ENCODE data around the gene RNF213.

The RNF213 gene

DNA sequence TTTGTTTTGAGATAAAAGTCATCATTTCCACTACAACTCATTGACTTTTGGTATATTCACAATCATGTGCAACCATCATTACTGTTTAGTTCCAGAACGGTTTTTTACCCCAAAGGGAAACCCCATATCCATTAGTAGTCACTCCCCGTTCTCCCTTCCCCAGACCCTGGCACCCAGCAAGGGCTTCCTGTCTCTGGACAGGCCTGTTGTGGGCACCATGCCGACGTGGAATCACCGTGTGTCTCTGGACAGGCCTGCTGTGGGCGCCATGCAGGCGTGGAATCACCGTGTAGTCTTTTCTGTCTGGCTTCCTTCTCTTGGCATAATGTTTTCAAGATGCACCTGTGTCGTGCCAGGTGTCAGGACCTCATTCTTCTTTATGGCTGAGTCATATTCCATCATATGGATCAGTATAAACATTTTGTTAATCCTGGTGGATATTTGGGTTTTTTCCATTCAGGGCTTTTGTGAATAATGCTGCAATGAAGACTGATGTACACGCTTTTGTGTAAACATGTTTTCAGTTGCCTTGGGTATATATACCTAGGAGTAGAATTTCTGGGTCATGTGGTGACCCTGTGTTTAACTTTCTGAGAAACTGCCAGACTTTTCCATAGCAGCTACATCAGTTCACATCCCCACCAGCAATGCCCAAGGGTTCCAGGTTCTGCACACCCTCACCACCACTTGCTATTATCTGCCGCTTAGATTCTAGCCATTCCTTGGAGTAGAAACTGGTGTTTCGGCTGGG lies 173.4 kb downstream of the RNF213 start:
- no peak for DNase-seq (ENCODE audit: low spot score)

DNA sequence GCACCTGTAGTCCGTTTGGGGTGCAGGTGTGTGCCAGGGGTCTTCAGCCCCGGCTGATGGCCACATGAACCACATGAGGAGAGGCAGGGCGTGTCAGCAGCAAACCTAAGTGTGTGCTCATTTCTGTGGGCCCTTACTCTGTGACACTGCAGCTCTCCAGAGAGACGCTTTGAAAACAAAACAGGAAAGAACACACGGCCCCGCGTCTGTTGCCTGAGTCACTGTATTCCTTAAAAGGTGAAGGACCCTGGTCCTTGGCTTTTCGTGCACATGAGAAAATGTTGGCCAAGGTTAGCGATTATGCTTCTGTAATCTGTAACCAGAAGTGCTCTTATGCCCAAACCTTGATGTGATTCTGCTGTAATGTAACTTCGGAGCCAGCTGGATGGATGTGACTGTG lies 176.9 kb downstream of the RNF213 start:
- no peak for DNase-seq (ENCODE audit: low spot score)

DNA sequence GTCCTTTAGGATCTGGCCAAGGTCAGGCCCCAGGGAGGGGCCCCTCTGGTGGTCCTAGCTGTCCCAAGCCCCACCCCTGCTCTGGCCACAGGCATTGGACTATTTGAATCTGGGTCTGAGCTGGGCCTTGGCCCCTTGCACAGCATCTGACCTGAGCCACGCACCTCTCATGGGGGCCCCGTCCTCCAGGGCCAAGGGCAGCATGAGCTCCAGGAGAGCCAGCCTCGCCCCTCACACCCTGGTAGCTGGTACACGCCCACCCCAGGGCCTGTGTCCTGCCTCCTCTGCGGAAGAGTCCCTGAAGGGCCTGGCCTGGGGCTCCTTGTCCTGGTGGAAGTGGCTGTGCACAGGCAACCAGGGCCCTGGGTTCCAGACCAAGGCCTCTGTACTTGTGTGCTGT lies 178.2 kb downstream of the RNF213 start:
- no peak for DNase-seq (ENCODE audit: low spot score)

DNA sequence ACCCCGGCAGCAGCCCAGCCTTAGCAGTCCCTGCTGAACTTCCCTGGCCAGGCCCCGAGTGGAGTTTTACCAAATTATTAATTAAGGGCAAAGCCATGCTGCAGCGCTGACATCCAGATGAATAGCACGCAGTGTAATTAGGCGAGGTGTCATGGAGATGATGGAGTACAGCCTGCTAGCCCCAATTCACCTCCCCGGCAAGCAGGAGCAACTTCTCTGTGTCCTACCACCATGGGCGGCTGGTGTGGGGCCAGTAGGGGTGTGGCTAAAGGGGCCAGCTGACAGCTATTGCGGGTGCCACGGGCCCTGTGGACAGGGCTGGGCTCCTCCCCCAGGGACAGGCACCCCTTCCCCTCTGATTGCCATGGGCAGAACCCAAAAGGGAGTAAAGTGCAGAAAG lies 178.8 kb downstream of the RNF213 start:
- no peak for DNase-seq (ENCODE audit: low spot score)

DNA sequence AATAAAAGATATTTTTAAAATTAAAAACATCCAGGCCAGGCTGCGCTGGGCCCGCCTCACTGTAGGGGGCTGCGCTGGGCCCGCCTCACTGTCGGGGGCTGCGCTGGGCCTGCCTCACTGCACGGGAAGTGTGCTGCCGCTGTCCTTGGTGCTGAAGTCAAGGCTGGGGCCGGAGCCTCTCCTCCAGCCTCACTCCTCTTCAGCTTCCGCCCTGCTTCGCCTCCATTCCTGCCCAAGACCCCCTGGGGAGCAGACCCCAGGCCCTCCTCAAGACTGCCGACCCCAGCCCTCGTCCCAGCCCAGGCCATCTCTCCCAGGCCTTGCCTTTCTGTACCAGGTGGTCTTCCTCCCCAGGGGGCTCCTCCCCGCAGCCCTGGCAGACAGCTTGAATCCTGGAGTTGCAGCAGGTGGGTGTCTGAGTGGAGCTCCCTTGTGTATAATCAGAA lies 180.5 kb downstream of the RNF213 start:
- DNase-seq (ENCODE audit: low spot score), result no peak

DNA sequence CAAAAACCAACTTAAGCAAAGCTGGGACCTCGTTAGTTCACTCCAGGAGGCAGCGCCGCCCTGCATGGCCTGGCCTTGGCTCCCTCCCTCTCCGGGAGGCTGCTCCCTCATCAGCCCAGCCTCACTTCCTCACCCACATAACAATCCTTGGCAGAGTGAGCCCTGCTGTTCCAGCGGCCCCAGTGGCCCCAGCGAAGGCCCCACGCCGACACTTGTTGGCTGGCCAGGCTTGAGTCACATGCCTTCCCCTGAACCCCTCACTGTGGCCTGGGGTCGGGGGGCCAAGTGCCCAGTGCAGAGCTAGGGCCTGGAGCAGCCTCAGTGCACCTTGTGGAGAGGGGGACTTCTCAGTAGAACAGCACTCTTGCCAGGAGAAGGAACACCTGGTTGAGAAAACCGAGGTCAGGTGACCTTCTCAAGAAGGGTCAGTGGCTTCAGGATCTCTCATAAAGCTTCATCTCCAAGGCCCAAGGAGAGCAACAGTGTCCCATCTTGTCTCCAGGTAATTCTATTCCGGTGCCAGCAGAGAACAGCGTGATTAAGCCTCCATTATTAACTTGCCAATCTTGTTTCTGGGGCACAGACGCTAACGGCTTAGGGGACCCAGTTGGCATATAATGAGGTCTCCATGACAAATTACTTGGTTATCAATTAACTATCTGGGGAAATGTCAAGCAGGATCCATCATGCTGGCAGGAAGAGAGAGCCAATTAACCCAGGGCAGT lies 181.1 kb downstream of the RNF213 start:
- DNase-seq (ENCODE audit: low spot score), result no peak

DNA sequence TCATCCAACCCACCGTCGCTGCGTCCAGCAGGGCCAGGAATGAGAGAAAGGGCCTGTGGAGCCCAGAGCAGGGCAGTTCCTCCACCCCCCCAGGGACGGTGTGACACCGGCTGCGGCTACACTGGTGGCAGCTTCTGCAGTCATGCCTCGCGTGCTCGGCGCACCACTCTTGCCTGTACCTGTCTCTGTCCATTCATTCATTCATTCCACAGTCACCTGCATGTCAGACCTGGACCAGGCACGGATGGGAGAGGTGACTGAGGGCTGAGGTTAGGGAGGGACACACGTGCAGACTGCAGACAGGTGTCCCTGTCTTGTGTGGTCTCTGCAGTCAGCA lies 181.6 kb downstream of the RNF213 start:
- DNase-seq (ENCODE audit: low spot score), result no peak

DNA sequence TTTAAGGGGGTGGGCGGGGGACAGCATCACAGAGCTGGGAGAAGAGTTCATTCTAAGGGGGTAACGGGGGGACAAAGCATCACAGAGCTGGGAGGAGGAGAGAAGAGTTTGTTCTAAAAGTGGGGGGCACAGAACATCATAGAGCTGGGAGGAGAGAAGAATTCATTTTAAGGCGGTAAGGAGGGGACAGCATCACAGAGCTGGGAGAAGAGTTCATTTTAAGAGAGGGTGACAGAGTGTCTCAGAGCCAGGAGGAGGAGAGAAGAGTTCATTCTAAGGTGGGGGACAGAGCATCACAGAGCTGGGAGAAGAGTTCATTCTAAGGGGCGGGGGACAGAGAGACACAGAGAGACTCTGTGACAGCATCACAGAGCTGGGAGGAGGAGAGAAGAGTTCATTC lies 182.1 kb downstream of the RNF213 start:
- no peak for DNase-seq (ENCODE audit: low spot score)

DNA sequence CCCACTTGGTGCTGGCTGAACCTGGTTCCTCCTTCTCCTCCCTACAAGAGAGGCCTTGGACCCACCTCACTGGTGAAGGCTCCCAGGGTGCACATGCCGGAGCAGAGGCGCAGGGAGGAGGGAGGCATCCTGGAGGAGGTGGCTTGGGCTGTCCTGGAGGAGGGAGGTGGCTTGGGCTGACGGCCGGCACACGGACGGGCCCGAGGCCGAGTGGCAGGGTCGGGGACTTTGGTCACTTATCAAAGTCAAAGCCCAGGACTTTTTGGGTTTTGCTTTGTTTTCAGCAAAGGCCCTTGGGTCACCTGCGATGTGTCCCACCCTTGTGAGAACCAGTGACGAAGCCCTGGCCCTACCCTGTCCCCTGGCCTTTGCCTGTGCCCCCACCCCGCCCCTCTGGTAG lies 182.8 kb downstream of the RNF213 start:
- DNase-seq (ENCODE audit: low spot score), result no peak

DNA sequence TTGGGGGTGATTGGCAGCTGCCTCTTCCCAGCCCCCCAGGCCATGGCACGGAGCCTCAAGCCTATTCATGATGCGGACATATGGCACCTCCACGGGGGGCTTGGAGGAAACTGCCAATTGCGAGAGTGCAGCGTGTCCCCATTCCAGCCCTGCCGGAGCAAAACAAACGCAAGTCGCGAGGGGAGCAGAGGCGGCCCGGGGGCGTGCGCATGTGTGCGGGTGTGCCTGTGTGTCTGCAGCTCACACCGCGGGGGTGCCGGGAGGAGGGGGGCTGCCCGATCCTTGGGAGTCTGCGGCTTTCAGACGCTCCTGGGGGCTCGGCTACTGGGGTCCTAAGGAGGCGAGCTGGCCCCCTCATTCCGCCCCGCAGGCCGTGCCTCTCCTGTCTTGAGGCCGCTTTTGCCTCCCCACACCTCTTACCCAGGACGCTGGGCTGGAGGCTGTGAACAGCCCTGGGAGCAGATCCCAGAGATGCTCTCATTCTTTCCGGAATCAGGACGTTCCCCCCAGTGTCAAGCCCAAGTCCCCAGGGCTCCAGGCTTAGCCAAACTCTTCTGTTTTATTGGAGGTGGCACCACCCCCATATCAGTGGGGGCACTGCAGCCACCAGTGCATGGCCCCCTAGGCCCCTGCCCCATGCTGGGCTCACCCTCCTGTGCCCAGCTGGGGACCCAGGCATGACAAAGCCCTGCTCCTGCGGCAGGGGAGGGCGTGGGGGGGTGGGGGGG lies 183.4 kb downstream of the RNF213 start:
- no peak for DNase-seq (ENCODE audit: low spot score)

DNA sequence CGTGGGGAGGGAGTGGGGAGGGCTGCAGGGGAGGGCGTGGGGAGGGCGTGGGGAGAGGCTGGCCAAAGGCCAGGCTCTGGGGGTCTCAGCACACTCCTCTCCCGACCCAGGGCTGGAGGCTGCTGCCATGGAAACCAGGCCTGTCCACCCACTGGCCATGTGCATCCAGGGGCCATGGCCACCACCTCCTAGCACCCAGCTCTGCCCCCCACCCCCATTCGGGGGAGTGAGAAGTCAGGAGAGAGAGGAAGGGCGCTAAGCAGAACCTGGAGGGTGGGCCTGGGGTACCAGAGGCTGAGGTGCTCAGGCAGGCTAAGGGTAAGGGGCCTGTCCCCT lies 184.0 kb downstream of the RNF213 start:
- no peak for DNase-seq (ENCODE audit: low spot score)

DNA sequence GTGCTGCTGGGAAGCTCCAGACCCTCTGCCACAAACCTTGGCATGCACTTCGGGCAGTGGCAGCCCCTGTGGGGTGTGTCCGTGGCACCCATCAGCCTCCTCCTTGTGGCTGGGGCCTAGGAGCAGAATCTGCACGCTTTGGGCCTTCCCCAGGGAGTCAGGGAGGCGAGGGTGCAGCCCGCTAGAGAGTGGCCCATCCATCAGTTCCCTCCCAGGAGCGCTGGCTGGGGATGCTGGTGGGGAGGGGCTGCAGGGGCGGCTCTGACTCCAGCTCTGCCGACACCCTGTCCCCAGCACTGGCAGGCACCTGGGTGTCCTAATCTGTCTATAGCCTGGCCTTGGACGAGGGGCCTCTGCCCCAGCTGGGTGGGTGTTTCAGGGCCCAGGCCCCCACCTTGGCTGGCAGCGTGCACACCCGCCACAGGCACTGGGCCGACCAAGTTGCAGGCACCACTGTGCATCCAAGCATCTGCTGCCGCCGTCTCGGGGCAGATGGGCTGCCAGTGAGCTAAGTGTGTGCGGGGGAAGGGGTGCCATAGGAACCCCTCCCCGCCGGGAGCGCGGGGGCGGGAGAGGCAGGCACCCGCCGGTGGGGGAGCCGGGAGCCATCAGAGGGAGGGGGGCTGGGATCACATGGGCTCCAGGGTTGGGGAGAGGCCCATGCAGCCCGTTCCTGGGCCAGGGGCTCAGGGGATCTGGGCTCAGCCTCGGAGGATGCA lies 184.5 kb downstream of the RNF213 start:
- peak; percentile 68 for DNase-seq (ENCODE audit: low spot score)

DNA sequence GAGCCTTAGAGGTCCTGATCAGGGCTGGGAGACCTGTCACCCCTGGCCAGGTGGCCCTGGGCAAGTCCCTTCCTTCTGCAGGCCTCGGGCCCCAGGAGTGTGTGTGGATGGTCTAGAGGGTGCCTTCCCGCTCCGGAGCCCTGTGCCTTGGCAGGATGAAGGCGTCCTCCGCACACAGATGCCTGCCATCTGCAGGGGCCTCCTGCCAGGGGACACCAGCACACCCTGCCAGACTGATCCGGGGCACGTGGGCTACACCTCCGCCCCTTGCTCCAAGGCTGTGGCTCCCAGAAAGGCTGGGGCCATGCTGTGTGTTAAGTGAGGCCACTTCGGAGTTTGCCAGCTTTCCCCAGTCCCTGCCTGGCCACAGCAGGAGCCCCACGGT lies 185.1 kb downstream of the RNF213 start:
- DNase-seq (ENCODE audit: low spot score), result peak; percentile 64

DNA sequence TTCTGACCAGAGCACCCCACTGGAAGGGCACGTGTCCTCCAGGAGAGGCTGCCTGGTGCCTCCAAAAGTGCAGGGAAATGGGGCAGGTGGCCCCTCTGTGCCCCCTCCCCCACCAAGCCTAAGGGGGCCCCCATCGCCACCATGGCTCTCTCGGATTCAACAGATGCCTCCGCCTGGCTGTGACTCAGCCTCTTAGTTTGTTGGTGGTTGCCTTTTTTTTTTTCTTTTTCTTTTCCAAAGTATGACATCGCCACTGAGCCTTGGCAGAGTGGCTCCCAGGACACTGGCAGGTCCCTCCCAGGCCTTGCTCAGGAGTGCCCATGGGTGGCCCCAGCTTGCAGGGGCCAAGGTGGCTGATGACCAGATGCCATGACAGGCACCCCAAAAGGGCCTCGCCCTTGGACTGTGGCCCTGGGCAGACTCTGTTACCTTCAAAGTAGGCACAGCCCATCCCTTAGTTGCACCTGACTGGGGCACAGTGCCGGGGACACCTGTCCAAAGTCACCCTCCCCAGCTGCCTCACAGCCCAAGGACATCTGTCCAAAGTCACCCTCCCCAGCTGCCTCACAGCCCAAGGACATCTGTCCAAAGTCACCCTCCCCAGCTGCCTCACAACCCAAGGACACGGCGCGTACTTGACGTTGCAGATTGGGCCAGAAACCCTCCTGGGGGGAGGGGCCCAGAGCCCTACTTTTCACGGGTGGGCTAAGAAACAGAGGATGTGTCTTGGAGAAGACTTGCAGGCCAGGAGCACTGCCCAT lies 186.2 kb downstream of the RNF213 start:
- DNase-seq (ENCODE audit: low spot score), result no peak

DNA sequence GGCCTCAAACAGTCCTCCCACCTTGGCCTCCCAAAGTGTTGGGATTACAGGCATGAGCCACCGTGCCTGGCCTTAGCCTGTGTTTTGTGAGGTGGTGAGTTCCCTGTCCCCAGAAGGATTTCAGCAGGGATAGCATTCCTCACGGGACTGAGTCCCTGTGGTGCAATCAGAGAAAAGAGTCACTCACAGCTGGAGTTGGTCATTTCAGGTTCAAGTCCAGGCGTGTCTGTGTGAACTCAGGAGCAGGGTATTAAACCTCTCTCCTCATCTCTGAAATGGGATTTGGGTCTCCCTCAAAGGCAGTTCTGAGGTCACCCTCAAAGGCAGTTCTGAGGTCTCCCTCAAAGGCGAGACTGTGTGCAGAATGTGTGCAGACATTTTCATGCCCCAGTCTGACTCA lies 187.1 kb downstream of the RNF213 start:
- DNase-seq (ENCODE audit: low spot score), result no peak
